Suppressor macrophage (primary cell): Measurements from ENCODE around the gene MED29.
A peak's percentile ranks its signal among the peaks of the same experiment; 100 is the strongest.

Experiments
- DNase-seq, 4 experiments: peaks; one replicate each; pipeline ENCODE4 v3.0.0-alpha.2; 2020 to 2022

MED29 gene

GRCh38 chr19:39411832-39412099 lies 20.6 kb downstream of the MED29 start:
- peak; percentile 95 to 97 (median 96) for DNase-seq

DNA sequence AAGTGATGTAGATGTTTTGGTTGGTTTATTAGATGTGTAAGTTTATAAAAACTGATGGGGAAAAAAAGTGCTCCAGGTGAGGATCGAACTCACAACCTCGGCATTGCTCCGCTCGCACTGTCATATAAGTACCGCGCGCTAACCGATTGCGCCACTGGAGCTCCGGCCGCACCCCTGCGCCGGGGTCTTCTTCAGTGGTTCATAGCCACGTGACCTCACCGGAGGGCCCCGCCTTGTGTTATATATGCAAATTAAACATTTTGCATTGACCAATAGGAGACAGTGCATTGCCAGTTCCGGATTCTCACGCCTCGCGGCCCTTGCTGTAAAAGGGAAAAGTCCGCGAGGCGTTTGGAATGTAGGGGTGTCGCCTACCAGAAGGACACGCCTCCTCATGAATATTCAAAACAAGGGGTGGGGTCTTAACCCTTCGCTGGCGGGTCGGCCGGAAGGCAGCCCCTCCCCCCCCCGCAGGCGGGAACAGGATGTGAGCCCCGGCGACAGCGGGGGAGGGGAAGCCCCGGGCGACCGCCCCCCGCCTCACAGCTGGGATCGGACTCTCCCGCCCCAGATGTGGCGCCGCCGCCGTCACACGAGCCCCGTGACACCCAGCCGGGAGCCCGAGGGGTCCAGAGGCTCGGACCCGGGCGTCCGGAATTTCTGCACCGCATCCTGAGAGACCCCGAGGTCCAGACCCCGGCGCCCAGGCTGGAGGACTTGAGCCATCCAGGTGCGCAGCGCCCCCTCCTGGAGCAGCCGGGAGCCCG lies 21.1 kb downstream of the MED29 start, which contains the start of gene PLEKHG2:
PLEKHG2 (plus strand) TSS at position 570 of the 767 bp plus-strand sequence. CDS start 1,418 bp downstream, outside the sequence.
- DNase-seq, result peak; percentile 97 to 100 (median 99)

DNA sequence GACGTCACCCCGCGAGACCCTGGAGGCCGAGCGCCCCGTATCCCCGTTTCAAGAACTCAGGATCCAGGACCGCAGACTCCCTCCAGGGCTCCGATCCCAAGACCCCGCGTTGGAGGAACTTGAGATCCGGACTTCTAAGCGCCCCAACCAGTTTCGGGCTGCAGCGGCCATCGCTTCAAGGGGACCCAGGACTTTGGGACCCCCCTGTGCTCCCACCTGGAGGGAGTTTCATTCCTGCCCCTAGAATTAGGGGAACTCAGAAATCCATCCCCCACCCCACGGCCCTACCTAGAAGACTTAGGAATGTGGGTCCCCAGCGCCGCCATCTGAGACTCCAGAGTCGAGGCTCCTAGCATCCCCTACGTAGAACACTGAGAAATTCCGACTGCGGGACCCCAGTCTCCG lies 21.7 kb downstream of the MED29 start:
- DNase-seq, result no peak

DNA sequence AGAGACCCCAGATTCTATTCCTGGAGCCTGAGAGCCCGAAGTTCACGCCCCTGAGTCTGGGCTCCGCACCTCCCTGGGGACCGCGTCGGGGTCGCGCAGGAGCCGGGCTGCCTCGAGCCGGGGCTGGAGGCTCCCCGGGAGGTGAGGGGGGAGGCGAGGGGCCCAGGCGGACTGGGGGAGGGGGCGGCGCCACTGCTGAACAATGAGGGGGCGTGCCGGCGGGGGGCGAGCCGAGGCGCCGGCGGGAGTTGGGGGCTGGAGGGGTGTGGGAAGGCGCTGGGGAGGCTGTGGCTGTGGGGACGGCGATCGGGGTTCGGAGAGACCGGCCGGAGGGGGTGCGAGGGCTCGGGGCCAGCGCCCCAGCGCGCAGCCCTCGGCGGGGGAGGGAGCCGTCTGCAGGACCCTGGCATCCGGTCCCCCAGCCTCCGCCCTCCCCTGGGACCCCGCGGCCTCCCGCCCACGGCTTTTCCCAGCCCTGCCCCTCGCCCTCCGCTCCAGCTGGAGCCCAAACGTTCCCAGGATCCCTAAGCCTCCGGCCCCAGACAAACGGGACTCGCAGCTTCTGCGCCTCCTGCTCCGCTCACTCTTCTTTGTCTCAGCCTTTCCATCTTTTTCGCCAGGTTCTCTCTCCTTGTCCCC lies 22.2 kb downstream of the MED29 start:
- peak in 3 of 4 experiments; percentile 32 to 35 (median 33) for DNase-seq

- peak; percentile 44 to 67 (median 54) for DNase-seq
Observed at GRCh38 chr19:39413911-39414608, 22.9 kb downstream of the MED29 start.

GRCh38 chr19:39415111-39416046 lies 24.2 kb downstream of the MED29 start:
- no peak for DNase-seq

DNA sequence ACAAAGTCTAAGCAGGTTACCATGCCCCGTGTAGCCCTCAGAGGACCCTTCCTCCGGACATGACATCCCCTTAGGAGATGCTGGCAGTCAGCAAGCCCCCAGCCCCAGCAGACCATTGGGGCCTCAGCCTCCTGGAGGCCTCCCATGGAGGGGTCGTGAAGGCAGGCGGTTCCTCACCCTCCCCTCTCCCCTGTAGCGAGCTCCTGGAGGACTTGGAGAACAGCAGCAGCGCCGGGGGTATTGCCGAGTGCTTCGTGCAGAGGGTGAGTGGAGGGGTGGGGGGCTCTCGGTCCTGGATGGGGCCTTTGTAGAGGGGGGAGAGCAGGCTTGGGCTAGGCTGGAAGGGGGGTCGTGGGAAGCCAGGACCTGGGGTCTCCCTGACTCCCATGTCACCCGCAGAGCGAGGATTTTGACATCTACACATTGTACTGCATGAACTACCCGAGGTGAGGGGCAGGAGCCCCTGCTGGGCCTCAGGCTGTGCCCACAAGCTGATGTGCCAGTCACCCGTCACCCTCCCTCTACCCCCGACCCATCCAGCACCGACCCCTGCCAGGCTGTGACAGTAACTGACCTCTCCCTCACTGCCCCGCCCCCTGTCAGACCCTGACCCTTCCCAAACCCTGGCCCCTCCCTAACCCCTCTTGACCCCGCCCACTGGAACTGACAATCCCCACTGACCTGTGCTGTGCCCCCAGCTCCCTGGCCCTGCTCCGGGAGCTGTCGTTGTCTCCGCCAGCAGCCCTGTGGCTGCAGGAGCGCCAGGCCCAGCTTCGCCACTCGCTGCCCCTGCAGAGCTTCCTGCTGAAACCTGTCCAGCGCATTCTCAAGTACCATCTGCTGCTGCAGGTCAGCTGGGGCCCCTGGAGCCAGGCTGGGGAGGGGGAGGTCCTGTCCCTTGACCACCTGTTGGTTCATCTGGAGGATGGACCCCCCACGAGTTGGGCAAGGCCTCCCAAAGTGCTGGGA lies 25.3 kb downstream of the MED29 start:
- no peak for DNase-seq

DNA sequence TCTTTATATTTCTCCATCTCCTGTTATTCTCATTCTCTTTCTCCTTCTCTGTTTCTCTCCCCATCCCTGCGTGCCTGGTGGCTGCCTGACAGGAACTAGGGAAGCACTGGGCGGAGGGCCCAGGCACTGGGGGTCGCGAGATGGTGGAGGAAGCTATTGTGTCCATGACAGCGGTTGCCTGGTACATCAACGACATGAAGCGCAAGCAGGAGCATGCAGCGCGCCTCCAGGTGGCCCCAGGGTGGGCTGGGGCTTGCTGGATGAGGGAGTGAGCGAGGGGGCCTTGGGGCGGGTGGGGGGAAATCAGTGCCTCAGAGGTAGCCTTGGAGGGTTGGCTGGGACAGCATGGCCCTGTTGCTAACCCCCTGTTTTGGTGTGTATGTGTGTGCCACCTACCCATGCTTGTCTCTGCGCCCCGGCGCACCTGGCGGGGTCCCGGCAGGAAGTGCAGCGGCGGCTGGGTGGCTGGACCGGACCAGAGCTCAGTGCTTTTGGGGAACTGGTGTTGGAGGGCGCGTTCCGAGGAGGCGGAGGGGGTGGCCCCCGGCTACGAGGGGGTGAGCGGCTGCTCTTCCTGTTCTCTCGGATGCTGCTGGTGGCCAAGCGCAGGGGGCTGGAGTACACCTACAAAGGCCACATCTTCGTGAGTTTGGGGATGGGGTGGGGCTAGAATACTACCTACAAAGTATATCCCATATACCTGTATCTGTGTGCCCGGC lies 26.4 kb downstream of the MED29 start:
- no peak for DNase-seq

DNA sequence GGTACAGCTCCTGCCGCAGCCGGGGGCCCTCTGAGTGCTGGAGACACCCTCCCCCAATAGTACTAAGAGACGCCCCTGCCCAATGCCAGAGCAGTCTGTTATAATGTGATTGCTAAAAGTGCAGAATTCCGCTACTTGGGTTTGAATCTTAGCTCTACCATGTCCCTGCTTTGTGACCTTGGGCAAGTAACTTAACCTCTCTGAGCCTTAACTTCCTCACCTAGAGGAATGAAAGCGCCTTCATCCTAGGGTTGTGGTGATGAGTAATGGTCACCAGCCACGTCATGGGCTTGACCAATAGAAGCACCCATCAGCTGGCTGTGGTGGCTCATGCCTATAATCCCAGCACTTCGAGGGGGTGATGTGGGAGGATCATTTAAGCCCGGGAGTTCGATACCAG lies 27.8 kb downstream of the MED29 start:
- peak in 1 of 4 experiments; percentile 36 for DNase-seq

DNA sequence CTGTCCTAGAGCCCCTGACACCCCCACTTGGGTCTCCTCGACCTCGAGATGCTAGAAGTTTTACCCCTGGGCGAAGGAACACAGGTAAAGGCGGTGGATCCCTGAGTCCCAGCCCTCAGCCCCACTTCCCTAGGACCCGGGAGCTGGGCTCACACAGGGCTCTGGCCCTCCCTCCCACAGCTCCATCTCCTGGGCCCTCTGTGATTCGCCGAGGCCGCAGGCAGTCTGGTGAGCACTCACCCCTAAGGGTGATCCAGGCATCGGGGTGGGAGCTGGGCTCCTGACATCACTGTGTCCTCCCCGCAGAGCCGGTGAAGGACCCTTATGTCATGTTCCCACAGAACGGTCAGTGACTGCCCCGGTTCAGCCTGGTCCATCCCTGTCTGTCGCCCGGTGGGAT lies 29.6 kb downstream of the MED29 start:
- no peak for DNase-seq

DNA sequence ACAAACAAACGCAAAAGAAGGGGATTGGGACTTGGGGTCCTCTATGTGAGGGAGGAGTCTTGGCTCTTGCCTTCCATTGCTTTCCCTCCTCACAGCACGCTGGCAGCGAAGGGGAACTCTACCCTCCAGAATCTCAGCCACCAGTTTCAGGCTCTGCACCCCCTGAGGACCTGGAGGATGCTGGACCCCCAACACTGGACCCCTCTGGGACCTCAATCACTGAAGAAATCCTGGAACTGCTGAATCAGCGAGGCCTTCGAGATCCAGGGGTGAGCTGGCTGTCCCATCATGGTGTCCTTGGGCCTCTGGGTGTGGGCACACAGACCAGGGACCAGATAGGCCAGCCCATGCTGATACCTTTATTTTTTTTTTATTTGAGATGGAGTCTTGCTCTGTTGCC lies 30.8 kb downstream of the MED29 start:
- DNase-seq, result no peak

GRCh38 chr19:39423258-39424086 lies 32.3 kb downstream of the MED29 start:
- no peak for DNase-seq

- DNase-seq, result no peak
Observed at GRCh38 chr19:39424934-39425333, 33.8 kb downstream of the MED29 start.

GRCh38 chr19:39425744-39426143 lies 34.6 kb downstream of the MED29 start:
- DNase-seq, result no peak

DNA sequence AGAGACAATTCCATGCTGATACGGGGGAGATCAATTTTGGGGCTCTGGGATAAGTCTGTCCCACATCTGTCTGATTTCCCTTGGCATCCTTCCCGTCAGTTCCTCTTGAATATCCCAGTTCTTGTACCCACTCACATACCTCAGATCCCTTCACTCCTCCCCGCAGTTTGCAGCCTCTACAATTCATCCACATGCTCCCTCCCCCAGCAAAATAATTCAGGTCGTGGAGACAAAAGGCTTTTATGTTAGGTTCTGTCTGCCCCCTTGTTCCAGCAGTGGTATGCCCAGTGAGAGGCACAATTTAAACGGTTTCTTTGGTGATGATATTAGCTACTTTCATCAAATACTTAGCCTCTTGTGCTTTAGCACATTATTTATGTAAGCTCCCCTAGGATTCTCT lies 35.0 kb downstream of the MED29 start:
- no peak for DNase-seq

DNA sequence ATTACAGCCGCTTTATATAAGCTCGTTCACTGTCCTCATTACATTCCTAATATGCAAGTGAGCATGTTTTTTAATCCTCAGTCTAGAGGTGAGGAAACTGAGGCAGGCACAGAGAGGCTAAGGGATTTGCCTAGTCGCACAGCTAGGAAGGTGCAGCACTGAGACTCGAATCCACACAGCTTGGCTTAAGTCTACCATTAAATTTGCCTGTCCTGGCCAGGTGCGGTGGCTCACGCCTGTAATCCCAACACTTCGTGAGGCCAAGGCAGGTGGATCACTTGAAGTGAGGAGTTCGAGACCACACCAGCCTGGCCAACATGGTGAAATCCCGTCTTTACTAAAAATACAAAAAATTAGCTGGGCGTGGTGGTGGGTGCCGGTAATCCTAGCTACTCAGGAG lies 36.5 kb downstream of the MED29 start:
- DNase-seq, result no peak

DNA sequence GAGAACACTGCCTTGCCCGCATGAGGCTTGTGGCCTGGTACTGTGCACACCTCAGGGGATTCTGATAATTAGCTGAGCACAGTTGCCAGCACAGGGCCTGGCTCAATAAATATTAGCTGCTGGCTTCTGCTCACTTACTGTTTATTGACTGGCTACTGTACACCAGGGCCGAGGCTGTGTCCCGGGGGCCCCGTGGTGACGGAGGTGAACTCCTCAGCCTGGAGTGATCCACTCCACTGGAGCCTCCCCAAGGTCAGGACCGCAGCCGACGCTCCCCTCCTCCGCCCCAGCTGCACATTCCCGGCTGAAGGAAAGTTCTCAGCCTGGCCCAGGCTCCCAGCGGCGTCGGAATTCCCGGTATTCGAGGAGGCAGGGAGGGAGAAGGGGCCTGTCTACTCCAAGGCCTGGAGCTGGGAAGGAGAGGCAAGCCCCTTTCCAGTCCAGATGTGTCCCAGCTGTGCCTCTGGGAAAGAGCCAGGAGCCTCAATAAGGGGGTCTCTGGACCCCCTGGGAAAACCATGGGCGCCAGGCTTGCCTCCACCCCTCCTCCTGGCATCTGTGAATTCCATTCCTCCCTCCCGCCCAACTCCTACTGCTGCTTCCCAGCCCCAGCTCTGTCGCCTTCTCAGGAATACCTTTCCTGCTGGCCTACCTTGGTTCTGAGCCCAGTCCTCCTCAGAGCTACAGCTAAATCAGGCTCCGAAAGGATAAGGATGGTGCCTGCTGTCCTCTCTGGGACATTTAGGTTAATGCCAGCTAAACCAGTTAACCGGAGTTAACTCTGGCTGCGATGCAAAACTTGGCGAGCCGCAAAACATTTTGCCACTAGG lies 37.3 kb downstream of the MED29 start:
- DNase-seq, result no peak

- DNase-seq, result peak; percentile 86 to 98 (median 93)
Observed at GRCh38 chr19:39430675-39431593, 39.8 kb downstream of the MED29 start.
